ENCODE measurements around the gene ARHGAP44.

Gene ARHGAP44

DNA sequence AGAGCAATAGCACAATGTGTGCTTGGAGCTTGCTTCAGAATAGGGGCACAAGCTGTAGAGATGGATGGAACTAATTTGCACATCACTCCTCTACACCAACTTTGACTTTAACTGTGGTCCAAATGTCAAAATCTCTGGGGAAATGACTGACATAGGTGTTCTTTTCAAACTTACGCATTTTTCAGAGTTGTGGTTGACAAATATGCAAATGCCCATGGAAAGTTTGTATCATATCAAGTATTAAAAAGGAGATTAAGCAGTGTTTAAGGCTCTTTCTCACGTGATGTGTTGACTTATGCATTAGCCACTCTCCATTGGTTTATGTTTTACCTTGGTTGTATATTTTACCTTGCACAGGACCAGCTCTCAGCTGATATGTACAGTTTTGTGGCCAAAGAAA, 151.4 kb downstream of the ARHGAP44 start:
- Mint-ChIP-seq H3K36me3 (ENCODE audit: low read depth) (no peaks in the 10 kb centered on the region), H3K27me3 (peaks cover 10% of the 10 kb centered on the region)

GRCh38 chr17:12947047-12947446, 157.7 kb downstream of the ARHGAP44 start:
- no peak for DNase-seq
- Mint-ChIP-seq H3K9me3 (no peaks in the 10 kb centered on the region), H3K4me3 (no peak overlapping the region), H3K36me3 (ENCODE audit: low read depth) (no peaks in the 10 kb centered on the region), H3K4me1 (ENCODE audit: low read depth) (no peaks in the 10 kb centered on the region), H3K27me3 (peaks cover 2% of the 10 kb centered on the region), H3K27ac (no peak overlapping the region)

More for the DNA sequence above, 151.4 kb downstream of the ARHGAP44 start:
- no peak overlapping the region for H3K27ac Mint-ChIP-seq
- no peaks in the 10 kb centered on the region for H3K4me1 Mint-ChIP-seq (ENCODE audit: low read depth)
- H3K9me3 Mint-ChIP-seq, result peaks cover 6% of the 10 kb centered on the region
- no peak overlapping the region for H3K4me3 Mint-ChIP-seq
- DNase-seq, result no peak

GRCh38 chr17:12952012-12952411, 162.7 kb downstream of the ARHGAP44 start:
- H3K9me3 Mint-ChIP-seq, result peaks cover 2% of the 10 kb centered on the region
- H3K27ac Mint-ChIP-seq, result no peak overlapping the region
- no peaks in the 10 kb centered on the region for H3K36me3 Mint-ChIP-seq (ENCODE audit: low read depth)
- no peak for DNase-seq
- no peaks in the 10 kb centered on the region for H3K27me3 Mint-ChIP-seq
- no peaks in the 10 kb centered on the region for H3K4me1 Mint-ChIP-seq (ENCODE audit: low read depth)
- no peak overlapping the region for H3K4me3 Mint-ChIP-seq

- Mint-ChIP-seq H3K4me3 (no peak overlapping the region), H3K4me1 (ENCODE audit: low read depth) (no peaks in the 10 kb centered on the region), H3K36me3 (ENCODE audit: low read depth) (no peaks in the 10 kb centered on the region), H3K9me3 (peaks cover 2% of the 10 kb centered on the region), H3K27me3 (no peaks in the 10 kb centered on the region), H3K27ac (no peak overlapping the region)
- DNase-seq, result no peak
These were observed 163.9 kb downstream of the ARHGAP44 start for GRCh38 chr17:12953156-12953555.

DNA sequence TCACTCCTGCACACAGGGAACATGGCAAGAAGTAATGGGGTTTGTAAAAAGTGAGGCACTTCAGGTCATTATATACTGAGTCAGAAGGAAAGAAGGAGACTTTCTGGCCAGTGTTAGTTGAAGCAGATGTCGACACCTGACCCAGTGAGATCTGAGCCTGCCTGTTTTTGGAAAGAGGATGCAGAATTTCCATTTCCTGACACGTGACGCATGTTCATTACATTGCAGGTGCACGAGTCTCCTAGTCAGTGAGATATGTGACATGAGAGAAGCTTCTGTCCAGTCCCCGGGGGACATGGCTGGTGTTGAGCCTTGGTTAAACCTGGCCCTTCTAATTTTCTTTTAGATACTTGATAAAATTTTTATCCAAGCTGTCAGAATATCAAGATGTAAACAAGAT, 166.2 kb downstream of the ARHGAP44 start:
- H3K27ac Mint-ChIP-seq, result no peak overlapping the region
- peaks cover 2% of the 10 kb centered on the region for H3K9me3 Mint-ChIP-seq
- no peaks in the 10 kb centered on the region for H3K4me1 Mint-ChIP-seq (ENCODE audit: low read depth)

DNA sequence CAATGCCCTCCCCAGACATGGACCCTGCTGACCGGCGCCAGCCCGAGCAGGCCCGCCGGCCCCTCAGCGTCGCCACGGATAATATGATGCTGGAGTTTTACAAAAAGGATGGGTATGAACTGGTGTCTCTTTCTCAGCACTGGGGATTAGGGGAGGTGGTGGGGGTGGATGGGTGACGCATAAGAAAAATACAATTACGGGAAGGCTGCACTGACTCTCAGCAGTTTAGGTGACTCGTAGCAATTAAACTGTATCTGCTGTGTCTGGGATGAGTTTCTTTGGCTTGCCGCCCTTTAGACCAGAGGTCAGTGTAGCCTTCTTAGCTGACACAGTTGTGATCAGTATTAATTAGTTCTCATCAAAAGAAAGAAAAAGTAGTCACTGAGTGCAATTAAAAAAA, 169.5 kb downstream of the ARHGAP44 start:
- no peaks in the 10 kb centered on the region for H3K27me3 Mint-ChIP-seq
- no peaks in the 10 kb centered on the region for H3K36me3 Mint-ChIP-seq (ENCODE audit: low read depth)
- H3K4me1 Mint-ChIP-seq (ENCODE audit: low read depth), result no peaks in the 10 kb centered on the region
- no peak overlapping the region for H3K4me3 Mint-ChIP-seq
- H3K9me3 Mint-ChIP-seq, result peaks cover 2% of the 10 kb centered on the region
- DNase-seq, result no peak
- no peak overlapping the region for H3K27ac Mint-ChIP-seq

More for the DNA sequence above, 166.2 kb downstream of the ARHGAP44 start:
- Mint-ChIP-seq H3K36me3 (ENCODE audit: low read depth) (no peaks in the 10 kb centered on the region), H3K27me3 (no peaks in the 10 kb centered on the region), H3K4me3 (no peak overlapping the region)
- DNase-seq, result no peak

DNA sequence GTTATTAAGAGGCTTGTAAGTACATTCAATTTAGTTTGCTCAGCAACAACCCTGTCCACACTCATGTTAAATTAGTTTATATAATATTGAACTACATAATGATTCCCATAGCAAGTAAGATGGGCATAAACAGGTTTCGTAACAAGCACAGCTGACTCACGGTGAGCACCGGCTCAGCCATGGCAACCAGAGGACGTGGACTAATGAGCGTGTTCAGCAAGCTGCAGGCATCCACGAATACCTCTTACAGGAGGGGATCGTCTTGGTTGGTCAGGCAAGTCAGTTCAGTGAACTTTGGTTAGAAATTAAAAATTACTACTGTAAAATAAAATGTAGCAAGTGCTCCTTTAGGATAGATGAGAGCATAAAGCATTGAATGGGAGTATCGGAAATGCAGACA, 170.1 kb downstream of the ARHGAP44 start:
- Mint-ChIP-seq H3K9me3 (peaks cover 2% of the 10 kb centered on the region), H3K27me3 (no peaks in the 10 kb centered on the region), H3K4me1 (ENCODE audit: low read depth) (no peaks in the 10 kb centered on the region), H3K4me3 (no peak overlapping the region), H3K27ac (no peak overlapping the region), H3K36me3 (ENCODE audit: low read depth) (no peaks in the 10 kb centered on the region)
- DNase-seq, result no peak

GRCh38 chr17:12961655-12962054, 172.4 kb downstream of the ARHGAP44 start:
- Mint-ChIP-seq H3K27ac (no peak overlapping the region), H3K4me3 (no peak overlapping the region), H3K27me3 (no peaks in the 10 kb centered on the region), H3K4me1 (ENCODE audit: low read depth) (no peaks in the 10 kb centered on the region), H3K9me3 (no peaks in the 10 kb centered on the region), H3K36me3 (ENCODE audit: low read depth) (no peaks in the 10 kb centered on the region)
- DNase-seq, result no peak

GRCh38 chr17:12963505-12963904, 174.2 kb downstream of the ARHGAP44 start:
- H3K27me3 Mint-ChIP-seq, result peaks cover 6% of the 10 kb centered on the region
- DNase-seq, result no peak
- no peaks in the 10 kb centered on the region for H3K9me3 Mint-ChIP-seq
- no peak overlapping the region for H3K4me3 Mint-ChIP-seq
- H3K27ac Mint-ChIP-seq, result no peak overlapping the region
- H3K4me1 Mint-ChIP-seq (ENCODE audit: low read depth), result no peaks in the 10 kb centered on the region
- no peaks in the 10 kb centered on the region for H3K36me3 Mint-ChIP-seq (ENCODE audit: low read depth)

GRCh38 chr17:12964162-12964561, 174.9 kb downstream of the ARHGAP44 start:
- H3K36me3 Mint-ChIP-seq (ENCODE audit: low read depth), result no peaks in the 10 kb centered on the region
- no peak overlapping the region for H3K27ac Mint-ChIP-seq
- H3K27me3 Mint-ChIP-seq, result peaks cover 10% of the 10 kb centered on the region
- no peaks in the 10 kb centered on the region for H3K4me1 Mint-ChIP-seq (ENCODE audit: low read depth)
- no peak for DNase-seq
- no peaks in the 10 kb centered on the region for H3K9me3 Mint-ChIP-seq
- H3K4me3 Mint-ChIP-seq, result no peak overlapping the region

DNA sequence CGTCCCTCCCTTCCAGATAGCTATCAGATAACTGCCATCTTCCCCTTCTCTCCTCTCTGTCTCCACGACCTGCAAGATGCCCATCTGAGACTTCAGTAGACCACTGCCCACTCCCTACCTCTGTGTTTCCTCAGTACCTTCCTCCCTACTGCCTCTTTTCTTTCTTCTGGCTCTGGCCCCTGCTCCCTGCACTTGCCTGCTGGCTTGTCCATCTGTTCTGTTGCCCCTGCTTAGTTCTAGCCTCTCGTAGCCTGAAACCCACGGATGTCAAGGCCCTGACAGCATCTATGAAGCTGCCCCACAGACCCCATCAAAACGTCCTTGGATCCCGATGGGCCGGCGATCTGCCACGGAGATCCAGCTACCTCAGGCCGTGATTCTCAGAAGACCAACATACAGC, 175.5 kb downstream of the ARHGAP44 start:
- Mint-ChIP-seq H3K9me3 (no peaks in the 10 kb centered on the region), H3K27me3 (peaks cover 16% of the 10 kb centered on the region), H3K4me3 (no peak overlapping the region), H3K36me3 (ENCODE audit: low read depth) (no peaks in the 10 kb centered on the region), H3K4me1 (ENCODE audit: low read depth) (no peaks in the 10 kb centered on the region), H3K27ac (no peak overlapping the region)
- DNase-seq, result no peak

- peaks cover 23% of the 10 kb centered on the region for H3K27me3 Mint-ChIP-seq
- no peak for DNase-seq
- H3K27ac Mint-ChIP-seq, result no peak overlapping the region
- no peak overlapping the region for H3K4me3 Mint-ChIP-seq
- H3K9me3 Mint-ChIP-seq, result no peaks in the 10 kb centered on the region
- no peaks in the 10 kb centered on the region for H3K4me1 Mint-ChIP-seq (ENCODE audit: low read depth)
- H3K36me3 Mint-ChIP-seq (ENCODE audit: low read depth), result no peaks in the 10 kb centered on the region
These were observed 176.7 kb downstream of the ARHGAP44 start for GRCh38 chr17:12965988-12966387.

- Mint-ChIP-seq H3K27me3 (peaks cover 27% of the 10 kb centered on the region), H3K36me3 (ENCODE audit: low read depth) (no peaks in the 10 kb centered on the region), H3K4me1 (ENCODE audit: low read depth) (no peaks in the 10 kb centered on the region), H3K4me3 (no peak overlapping the region), H3K9me3 (no peaks in the 10 kb centered on the region), H3K27ac (no peak overlapping the region)
- DNase-seq, result no peak
These were observed 177.1 kb downstream of the ARHGAP44 start for GRCh38 chr17:12966413-12966812.

- Mint-ChIP-seq H3K27ac (no peak overlapping the region), H3K9me3 (no peaks in the 10 kb centered on the region), H3K27me3 (peaks cover 37% of the 10 kb centered on the region), H3K4me3 (no peak overlapping the region), H3K36me3 (ENCODE audit: low read depth) (no peaks in the 10 kb centered on the region), H3K4me1 (ENCODE audit: low read depth) (no peaks in the 10 kb centered on the region)
- DNase-seq, result no peak
These were observed 178.7 kb downstream of the ARHGAP44 start for GRCh38 chr17:12967962-12968361.

DNA sequence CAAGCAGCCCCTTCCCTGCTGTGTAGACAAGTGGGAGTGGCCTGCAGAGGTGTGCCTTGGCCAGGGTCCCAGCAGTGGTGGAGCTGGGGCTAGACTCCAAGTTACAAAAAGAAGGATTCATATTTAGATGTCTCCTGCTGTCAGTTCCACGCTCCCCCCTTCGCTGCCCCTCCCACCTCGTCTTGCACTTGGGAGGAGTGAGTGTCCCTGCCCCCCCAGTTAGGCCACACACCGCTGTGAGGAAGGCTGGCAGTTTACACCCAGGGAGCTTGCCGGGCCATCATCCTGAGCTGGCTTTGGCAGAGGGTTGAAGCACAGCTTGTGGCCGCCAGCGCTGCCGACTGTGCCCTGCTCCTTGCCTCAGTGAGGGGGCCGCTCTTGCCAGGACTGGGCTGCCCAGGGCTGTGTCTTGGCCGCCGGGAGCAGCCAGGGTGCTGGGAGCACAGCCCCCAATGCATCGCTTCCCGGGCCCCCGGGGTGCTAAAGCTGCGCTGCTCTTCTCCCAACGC, 184.3 kb downstream of the ARHGAP44 start:
- no peak for DNase-seq

GRCh38 chr17:12974005-12974531, 184.8 kb downstream of the ARHGAP44 start:
- Mint-ChIP-seq H3K27ac (no peak overlapping the region), H3K4me3 (no peak overlapping the region), H3K4me1 (ENCODE audit: low read depth) (peaks cover 3% of the 10 kb centered on the region), H3K27me3 (peaks cover 73% of the 10 kb centered on the region), H3K9me3 (no peaks in the 10 kb centered on the region), H3K36me3 (ENCODE audit: low read depth) (no peaks in the 10 kb centered on the region)
- no peak for DNase-seq

More for the DNA sequence above, 184.3 kb downstream of the ARHGAP44 start:
- Mint-ChIP-seq H3K9me3 (no peaks in the 10 kb centered on the region), H3K4me3 (no peak overlapping the region), H3K36me3 (ENCODE audit: low read depth) (no peaks in the 10 kb centered on the region), H3K27me3 (peaks cover 73% of the 10 kb centered on the region), H3K4me1 (ENCODE audit: low read depth) (peaks cover 3% of the 10 kb centered on the region), H3K27ac (no peak overlapping the region)
